Measurements from ENCODE around the gene PITX1.

- TF ChIP-seq SPI1 (IDR thresholded peaks at IDR 0.05; ENCODE audit: low read depth, low read length) = no peak
- TF ChIP-seq POU2F2 (IDR thresholded peaks at IDR 0.05; ENCODE audit: low read depth, low read length) = no peak
- TF ChIP-seq POLR2A (IDR thresholded peaks at IDR 0.05; ENCODE audit: low read depth, low read length) = no peak
- no peak for TF ChIP-seq POLR2AphosphoS5 (IDR thresholded peaks at IDR 0.05; ENCODE audit: low read depth, low read length)
- TF ChIP-seq PAX5 (IDR thresholded peaks at IDR 0.05; ENCODE audit: insufficient read depth, low read length, severe bottlenecking) = no peak
- TF ChIP-seq TAF1 (IDR thresholded peaks at IDR 0.05; ENCODE audit: low read depth, low read length) = no peak
Measured at GRCh38 chr5:135016861-135017290, 17.2 kb downstream of the PITX1 start.

Measured in GM12891 (cell line).